Measurements from ENCODE around the gene YIPF5.

YIPF5 gene

DNA sequence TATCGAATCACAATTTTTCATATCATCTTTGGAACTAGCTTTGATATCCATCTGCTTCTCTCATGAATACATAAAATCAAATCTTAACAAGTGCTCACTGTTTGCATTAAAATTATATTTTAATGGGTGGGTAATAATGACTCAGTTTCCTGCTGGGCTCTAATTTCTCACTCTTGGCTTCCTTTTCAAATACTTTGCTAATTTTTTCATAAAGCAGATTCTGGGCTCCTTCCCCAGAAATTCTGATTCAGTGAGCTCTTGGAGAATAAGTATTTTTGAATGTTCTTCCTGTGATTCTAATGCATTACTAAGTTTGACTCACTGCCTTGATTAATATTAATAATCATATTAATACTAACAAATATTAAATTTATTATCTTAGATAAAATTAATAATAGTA lies 48.9 kb downstream of the YIPF5 start:
- DNase-seq = no peak

DNA sequence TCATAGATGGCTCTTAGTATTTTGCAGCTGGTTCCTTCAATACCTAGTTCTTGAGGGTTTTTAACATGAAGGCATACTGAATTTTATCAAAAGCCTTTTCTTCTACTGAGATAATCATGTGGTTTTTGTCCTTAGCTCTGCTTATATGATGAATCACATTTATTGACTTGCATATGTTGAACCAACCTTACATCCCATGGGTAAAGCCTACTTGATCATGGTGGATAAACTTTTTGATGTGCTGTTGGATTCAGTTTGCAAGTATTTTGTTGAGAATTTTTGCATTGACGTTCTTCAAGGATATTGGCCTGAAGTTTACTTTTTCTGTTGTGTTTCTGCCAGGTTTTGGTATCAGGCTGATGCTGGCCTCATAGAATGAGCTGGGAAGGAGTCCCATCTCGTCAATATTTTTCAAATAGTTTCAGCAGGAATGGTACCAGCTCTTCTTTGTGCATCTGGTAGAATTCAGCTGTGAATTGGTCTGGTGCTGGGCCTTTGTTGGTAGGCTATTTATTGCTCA lies 49.7 kb downstream of the YIPF5 start:
- no peak for DNase-seq

DNA sequence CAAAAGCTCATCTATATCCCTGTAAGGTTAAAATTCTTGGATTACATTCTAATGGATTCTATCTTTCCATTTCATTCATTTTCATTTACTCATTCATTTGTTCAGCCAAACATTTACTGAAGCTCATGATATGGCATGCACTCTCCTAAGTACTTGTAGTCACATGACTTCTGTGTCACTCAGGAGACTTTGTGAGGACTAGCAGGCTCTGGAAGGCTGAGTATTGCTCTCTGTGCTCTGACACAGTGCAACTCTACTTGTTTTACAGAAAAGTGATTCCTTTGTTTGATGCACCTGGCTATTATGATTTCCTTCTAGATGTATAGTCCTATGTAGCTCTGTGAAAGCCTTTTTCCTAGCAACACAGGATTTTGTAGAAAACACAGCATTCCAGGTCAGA lies 53.0 kb downstream of the YIPF5 start:
- DNase-seq = no peak

DNA sequence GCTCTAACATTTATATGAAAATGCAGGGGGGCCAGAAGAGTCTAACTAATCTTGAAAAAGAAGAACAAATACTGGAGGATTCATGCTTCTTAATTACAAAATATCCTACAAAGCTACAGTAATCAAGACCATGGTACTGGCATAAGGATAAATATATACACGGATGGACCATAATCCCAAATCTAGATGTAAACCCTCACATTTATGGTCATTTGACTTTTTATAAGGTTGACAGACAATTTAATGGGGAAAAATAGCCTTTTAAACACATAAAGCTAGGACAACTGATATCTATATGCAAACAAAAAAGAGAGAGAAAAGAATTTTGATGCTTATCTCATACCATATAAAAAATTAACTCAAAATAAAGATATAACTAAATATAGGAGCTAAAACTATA lies 55.9 kb downstream of the YIPF5 start:
- DNase-seq = no peak

All from NCI-H510A (cell line).